Measurements from ENCODE around the gene RAB27A.

DNA sequence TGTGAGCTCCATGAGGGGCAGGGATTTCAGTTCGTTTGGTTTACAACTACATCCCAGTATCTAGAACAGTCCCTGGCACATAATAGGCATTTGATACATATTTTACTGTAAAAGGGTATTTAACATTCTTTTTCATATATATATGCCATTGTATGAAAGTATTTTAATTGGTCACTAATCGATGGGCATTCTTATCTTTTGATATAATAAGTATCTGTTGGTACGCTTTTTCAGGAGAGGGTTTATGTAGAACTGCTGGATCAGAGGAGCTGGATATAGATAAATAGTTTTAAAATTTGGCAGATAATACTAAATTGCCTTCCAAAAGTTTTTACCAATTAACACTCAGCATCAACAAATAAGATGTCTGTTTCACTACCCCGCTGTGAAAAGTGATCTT lies 91.9 kb downstream of the RAB27A start:
- TF ChIP-seq, protein P1, sequence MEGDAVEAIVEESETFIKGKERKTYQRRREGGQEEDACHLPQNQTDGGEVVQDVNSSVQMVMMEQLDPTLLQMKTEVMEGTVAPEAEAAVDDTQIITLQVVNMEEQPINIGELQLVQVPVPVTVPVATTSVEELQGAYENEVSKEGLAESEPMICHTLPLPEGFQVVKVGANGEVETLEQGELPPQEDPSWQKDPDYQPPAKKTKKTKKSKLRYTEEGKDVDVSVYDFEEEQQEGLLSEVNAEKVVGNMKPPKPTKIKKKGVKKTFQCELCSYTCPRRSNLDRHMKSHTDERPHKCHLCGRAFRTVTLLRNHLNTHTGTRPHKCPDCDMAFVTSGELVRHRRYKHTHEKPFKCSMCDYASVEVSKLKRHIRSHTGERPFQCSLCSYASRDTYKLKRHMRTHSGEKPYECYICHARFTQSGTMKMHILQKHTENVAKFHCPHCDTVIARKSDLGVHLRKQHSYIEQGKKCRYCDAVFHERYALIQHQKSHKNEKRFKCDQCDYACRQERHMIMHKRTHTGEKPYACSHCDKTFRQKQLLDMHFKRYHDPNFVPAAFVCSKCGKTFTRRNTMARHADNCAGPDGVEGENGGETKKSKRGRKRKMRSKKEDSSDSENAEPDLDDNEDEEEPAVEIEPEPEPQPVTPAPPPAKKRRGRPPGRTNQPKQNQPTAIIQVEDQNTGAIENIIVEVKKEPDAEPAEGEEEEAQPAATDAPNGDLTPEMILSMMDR (IDR thresholded peaks at IDR 0.05; ENCODE audit: low read depth, low read length), result no peak
- TF ChIP-seq, protein P2, sequence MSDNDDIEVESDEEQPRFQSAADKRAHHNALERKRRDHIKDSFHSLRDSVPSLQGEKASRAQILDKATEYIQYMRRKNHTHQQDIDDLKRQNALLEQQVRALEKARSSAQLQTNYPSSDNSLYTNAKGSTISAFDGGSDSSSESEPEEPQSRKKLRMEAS (IDR thresholded peaks at IDR 0.05; ENCODE audit: low read depth, low read length), result no peak
